HG02840 (cell line): ENCODE data around the gene KDM1A.
"Not testable (repeated sequence)": the region's sequence is repeated elsewhere in the genome, so short reads cannot be mapped to it uniquely, and the experiment has no call there.

Experiments
- ATAC-seq: cut with Tn5 transposase; IDR thresholded peaks from one replicate; pipeline ENCODE4 v1.9.1; 2021; ENCODE audit warnings: mild to moderate bottlenecking, moderate library complexity, moderate number of reproducible peaks; ENCODE audit not compliant: unreplicated experiment, low FRiP score

KDM1A gene

GRCh38 chr1:23010025-23010424 lies 9.2 kb upstream of the KDM1A start:
- ATAC-seq = not testable (repeated sequence)

GRCh38 chr1:23013657-23014056 lies 5.6 kb upstream of the KDM1A start:
- ATAC-seq = no peak

DNA sequence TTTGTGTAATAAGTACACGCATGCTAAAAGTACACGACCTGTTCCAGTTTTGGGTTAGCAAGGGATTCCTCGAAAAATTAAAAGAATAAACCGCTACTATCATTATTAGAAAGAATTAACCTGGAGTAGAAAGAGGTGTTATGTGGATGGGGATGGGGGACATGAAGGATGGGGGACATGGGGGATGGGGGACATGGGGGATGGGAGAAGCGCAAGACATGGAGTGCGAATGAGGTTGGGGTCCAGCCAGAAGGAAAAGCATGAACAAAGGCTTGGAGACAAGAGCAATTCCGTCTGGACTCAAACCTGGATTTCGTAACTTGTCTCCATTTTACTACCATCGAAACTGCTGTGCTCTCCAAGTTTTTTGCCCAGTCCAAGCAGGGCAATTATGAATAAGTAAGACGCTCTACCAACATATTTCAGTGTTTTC lies 591 bp upstream of the KDM1A start:
- ATAC-seq = peak; percentile 7

DNA sequence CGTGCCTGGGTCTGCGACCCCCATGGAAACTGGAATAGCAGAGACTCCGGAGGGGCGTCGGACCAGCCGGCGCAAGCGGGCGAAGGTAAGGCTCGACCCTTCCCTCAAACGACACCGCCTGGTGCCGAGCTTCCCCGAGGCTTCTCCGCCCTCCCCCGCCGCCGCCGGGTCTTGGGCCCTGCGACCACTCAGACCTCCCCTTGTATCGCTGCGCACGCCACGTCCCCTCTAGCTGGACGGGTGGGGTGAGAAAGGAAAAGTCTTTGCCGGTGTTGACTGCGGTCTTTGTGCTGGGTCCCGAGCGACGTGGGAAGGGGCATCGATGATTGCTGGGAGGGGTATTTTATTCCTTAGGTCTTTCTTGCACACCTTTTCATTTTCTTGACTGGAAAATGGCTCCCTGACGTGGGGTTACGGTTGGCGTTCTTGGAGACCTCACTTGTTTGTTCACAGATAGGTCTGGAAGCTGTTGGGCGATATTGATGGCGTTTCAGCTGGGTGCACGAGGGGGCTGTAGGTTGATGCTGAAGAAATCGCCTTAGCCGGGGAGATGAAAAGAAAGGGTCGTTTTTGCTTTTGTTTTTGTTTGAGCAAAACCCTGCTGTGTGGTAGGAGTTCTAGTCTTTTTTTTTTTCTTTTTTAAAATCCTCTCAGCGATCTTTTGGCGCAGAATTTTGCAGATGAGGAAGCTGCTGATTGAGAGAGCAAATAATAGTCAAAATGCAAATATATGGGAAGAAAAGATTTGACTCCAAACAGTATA lies 776 bp downstream of the KDM1A start:
- ATAC-seq = peak; percentile 23

GRCh38 chr1:23020706-23021405 lies 1.6 kb downstream of the KDM1A start:
- no peak for ATAC-seq

DNA sequence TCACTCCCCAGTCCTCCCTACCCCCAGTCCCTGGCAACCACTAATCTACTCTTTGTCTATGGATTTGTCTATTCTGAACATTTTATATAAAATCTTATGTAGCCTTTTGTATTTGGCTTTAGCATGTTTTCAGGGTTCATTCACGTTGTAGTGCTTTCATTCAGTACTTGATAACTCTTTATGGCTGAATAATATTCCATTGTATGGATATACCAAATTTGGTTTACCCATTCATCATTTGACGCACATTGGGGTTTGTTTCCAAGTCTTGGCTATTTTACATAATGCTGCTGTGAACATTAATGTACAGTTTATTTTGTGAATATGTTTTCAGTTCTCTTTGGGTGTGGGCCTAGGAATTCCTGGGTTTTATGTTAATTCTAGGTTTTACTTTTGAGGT lies 2.6 kb downstream of the KDM1A start:
- no peak for ATAC-seq

DNA sequence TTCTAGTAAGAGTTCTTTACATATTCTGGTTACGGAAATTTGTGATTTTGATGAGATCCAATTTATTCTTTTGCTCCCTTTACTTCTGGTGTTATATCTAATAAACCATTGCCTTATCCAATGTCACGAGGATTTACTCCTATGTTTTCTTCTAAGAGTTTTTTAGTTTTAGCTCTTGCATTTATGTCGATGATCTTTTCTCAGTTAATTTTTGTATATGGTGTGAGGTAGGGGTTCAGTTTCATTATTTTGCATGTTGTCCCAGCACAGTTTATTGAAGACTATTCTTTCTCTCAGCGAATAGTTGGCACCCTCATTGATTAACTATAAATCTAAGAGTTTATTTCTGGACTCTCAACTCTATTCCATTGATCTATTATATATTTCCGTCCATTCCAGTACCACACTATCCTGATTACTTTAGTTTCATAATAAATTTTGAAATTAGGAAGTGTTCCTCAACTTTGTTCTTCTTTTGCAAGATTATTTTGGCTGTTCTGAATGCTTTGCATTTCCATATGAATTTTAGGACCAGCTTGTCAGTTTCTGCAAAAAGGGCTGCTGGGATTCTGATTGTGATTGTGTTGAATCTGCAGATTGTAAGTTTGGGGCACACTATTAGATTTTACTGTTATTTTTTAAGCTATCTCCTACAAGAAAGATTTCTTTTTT lies 4.0 kb downstream of the KDM1A start:
- ATAC-seq = no peak

GRCh38 chr1:23026568-23026967 lies 7.3 kb downstream of the KDM1A start:
- ATAC-seq = no peak

GRCh38 chr1:23027352-23027907 lies 8.2 kb downstream of the KDM1A start:
- no peak for ATAC-seq

GRCh38 chr1:23029337-23029736 lies 10.1 kb downstream of the KDM1A start:
- ATAC-seq = no peak

DNA sequence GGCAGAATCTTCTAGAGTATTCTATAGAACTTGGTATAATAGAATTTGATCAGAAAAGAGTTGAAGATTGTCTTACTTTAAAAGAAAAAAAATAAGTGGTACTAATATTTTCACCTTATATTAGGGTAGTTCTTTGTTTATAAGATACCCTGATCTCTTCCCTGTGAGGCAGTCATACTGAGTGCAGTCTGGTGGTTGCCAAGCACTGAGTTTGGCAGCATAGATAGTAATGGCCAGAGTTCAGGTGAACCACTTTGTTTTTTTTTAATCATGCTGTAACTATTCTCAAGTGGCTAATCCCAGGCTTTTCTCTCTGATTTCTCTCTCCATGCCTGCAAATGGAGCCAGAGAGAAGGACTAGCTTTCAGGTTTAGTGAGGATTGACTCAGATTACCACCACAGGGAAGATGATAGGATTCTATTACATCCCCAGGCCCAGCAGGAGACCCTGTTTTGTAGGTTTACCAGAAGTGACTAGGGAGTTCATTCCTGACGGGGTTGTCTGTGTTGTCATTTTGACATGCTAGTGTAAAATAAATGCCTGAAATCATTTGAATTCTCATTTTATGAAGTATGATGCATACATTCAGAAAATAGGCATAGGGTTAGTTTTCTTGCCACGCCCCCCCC lies 16.7 kb downstream of the KDM1A start:
- no peak for ATAC-seq

DNA sequence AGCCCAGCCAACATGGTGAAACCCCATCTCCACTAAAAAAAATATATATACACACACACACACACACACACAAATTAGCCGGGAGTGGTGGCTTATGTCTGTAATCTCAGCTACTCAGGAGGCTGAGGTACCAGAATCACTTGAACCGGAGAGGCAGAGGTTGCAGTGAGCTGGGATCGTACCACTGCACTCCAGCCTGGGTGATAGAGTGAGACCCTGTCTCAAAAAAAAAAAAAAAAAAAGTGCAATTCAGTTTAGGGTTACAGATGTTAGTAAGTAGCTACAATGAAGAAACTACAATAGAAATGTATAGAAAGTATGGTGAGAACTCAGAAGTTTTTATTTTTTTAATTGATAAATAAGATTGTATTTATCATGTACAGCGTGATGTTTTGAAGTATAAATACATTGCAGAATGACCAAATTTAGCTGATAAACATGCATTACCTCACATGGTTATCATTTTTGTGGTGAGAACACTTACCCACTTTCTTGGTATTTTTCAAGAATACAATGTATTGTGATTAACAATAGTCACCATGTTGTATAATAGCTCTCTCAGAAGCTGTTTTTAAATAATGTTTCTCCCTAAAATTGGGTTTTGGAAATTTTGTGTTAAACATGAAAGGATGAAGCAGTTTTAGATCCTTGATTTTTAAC lies 17.9 kb downstream of the KDM1A start:
- no peak for ATAC-seq

DNA sequence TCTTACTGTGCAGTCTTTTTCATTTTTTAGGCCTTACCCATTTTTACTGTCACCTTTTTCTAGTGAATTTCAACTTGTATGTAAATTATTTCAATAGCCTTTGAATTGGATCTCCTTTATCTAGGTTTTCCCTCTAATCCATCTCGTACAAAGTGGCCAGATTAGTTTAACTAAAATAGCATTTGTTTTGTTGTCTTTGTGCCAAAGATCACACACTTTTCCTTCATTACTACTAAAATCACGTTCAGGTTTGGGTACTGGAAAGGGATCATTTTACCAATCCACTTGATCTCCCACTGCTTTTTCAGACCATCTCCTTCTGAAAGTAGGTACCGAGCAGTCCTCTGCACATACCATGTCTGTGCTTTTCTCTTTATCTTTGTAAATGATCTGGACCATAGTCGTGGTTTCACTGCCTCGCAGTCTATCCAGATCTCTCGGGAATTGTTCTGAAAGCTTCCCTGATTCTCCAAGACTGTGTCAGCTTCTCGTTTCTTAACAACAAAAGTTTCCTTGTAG lies 20.1 kb downstream of the KDM1A start:
- no peak for ATAC-seq

DNA sequence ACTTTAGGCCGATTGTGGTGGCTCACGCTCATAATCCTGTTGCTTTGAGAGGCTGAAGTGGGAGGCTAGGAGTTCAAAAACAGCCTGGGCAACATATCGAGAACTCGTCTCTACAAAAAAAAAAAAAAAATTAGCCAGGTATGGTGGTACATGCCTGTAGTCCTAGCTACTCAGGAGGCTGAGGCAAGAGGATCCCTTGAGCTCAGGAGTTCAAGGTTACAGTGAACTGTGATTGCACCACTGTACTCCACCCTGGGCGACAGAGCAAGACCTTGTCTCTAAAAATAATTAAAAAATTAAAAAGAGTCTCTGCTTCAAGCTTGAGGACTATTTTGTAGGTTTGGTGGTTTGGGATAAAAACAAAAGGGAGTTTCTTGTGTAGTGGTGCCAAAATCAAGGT lies 21.2 kb downstream of the KDM1A start:
- ATAC-seq = no peak

- no peak for ATAC-seq
These were observed 24.8 kb downstream of the KDM1A start for GRCh38 chr1:23044035-23044434.

GRCh38 chr1:23050201-23050600 lies 30.9 kb downstream of the KDM1A start:
- no peak for ATAC-seq

DNA sequence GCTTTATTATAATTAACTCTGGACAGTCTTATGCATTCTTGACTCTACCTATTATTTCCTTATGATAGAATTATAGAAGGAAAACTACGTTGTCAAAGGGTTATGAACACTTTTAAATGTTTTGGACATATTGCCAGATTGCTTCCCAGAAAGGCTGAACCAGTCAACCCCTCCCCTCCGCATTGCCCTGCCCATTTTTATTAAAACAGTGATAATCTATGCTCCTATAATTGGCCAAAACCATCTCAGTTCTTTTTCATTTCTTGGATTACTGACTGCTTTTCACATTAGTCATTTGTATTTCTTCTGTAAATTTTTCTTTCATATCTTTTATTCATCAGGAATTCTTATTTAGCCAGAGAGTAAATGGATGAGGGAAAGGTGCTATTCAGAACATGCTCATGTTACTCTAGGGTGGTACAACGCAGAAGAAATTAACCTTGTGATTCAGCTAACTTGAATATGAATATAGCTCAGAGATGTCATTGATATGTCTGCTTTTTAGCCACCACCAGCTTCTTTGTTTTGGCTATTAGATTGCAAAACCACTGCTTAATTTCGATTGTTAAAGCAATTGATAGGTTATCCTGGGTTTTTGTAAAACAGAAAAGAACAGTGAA lies 32.1 kb downstream of the KDM1A start:
- no peak for ATAC-seq

GRCh38 chr1:23057301-23057700 lies 38.0 kb downstream of the KDM1A start:
- no peak for ATAC-seq

GRCh38 chr1:23062271-23062670 lies 43.0 kb downstream of the KDM1A start:
- no peak for ATAC-seq

DNA sequence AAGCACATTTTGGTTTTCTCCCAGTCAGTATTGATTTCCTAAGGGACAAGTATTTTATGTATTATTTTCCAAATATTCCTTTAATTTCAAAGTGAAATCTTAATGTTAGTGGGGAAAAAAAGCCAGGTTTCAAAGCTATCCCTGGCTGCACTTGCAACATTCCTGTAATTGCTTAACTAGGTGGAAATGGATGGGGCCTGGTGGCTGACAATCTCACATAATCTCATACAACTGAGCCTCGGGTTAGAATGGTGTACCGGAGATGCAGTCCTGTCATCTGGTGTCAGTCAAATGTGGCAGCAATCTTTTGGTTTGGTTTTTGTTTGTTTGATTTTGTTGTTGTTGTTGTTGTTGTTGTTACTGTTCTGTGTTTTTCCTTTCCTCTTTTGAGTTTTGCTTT lies 46.1 kb downstream of the KDM1A start:
- no peak for ATAC-seq
